K562 (cell line): ENCODE data around the gene TIPARP. TPM values are rescaled to one million over a fixed set of nuclear protein-coding genes. Genes with fewer than 3 reads are reported as not detected.

ENCODE experiments used
- ATAC-seq: fragments of 200-7000 bp; cut with Tn5 transposase; 3 replicates; pipeline ENCODE4 v1.9.1; 2020; ENCODE audit warnings: moderate library complexity
- BruUV-seq: library from RNA; stranded (reverse); fragments of 400-500 nt; replicated peaks from 2 replicates; lab custom pipeline; 2021; lab: Mats Ljungman, UMichigan
- CTCF ChIA-PET: fragments of 300-600 bp; formaldehyde crosslinking; extraction: SDS; loops from one replicate; lab custom pipeline; 2021; ENCODE audit warnings: low intra/inter-chr PET ratio; lab: Yijun Ruan, JAX
- POLR2A ChIA-PET: fragments of 300-600, 350-650 bp; sonication (Branson Sonifier 250); formaldehyde crosslinking; extraction: SDS; loops from one replicate; lab custom pipeline; 2021; ENCODE audit warnings: antibody characterized with exemption, inconsistent platforms; lab: Yijun Ruan, JAX
- DNase-seq, 4 experiments: peaks; one replicate each; pipeline versions ENCODE4 v3.0.0 to v3.0.0-alpha.2; 2011 to 2018; ENCODE audit warnings: low spot score in 3 of 4, mixed read lengths in 3 of 4; ENCODE audit errors: extremely low read depth in 1 of 4
- FAIRE-seq: peaks from 2 replicates; lab custom pipeline; 2011; peaks lifted over from hg19 to GRCh38; lab: Jason Lieb, UNC
- H2AFZ ChIP-seq: 2 replicates; pipeline ENCODE4 v1.6.0; 2011; ENCODE audit warnings: low read depth, low read length, control low read depth, inconsistent platforms
- H3K27ac ChIP-seq: fragments of 200-600 bp; 3 replicates; pipeline ENCODE4 v1.8.0; 2011; ENCODE audit warnings: low read depth, mild to moderate bottlenecking, control low read depth, inconsistent platforms, low read length, moderate library complexity, mixed read lengths; ENCODE audit errors: extremely low read depth
- H3K27me3 ChIP-seq, 2 experiments: fragments of 300-600 bp in 1 of 2; 2 replicates in 1 of 2; 3 replicates in 1 of 2; pipeline versions ENCODE4 v1.6.0 to v1.8.0; 2011; ENCODE audit warnings: inconsistent platforms in 2 of 2, low read length in 2 of 2, mild to moderate bottlenecking in 1 of 2, mixed read lengths in 1 of 2, moderate library complexity in 1 of 2; ENCODE audit not compliant: control insufficient read depth in 2 of 2, insufficient read depth in 2 of 2
- H3K36me3 ChIP-seq: fragments of 300-600 bp; 3 replicates; pipeline ENCODE4 v1.8.0; 2011; ENCODE audit warnings: mild to moderate bottlenecking, low read length, inconsistent platforms; ENCODE audit not compliant: control insufficient read depth, insufficient read depth
- H3K4me1 ChIP-seq, 2 experiments: fragments of 200-600 bp in 1 of 2; replicated peaks in 1 of 2; 2 replicates in 1 of 2; 3 replicates in 1 of 2; pipeline versions ENCODE4 v1.5.1 to v1.8.0; 2011; ENCODE audit warnings: inconsistent platforms in 2 of 2, low read length in 2 of 2, mild to moderate bottlenecking in 1 of 2, mixed read lengths in 1 of 2, moderate library complexity in 1 of 2; ENCODE audit not compliant: control insufficient read depth in 2 of 2, insufficient read depth in 2 of 2
- H3K4me2 ChIP-seq: 2 replicates; pipeline ENCODE4 v1.6.1; 2011; ENCODE audit warnings: low read length, control low read depth, inconsistent platforms, mixed read lengths; ENCODE audit not compliant: insufficient read depth
- H3K4me3 ChIP-seq: fragments of 200-600 bp; sonication (generic), shearing (Covaris generic); 2 replicates; pipeline ENCODE4 v1.5.1; 2016; ENCODE audit warnings: control low read depth, inconsistent platforms
- H3K79me2 ChIP-seq: fragments of 200-600 bp; 3 replicates; pipeline ENCODE4 v1.8.0; 2011; ENCODE audit warnings: low read length, inconsistent platforms; ENCODE audit not compliant: control insufficient read depth, insufficient read depth
- H3K9ac ChIP-seq, 2 experiments: 2 replicates each; pipeline versions ENCODE4 v1.6.0 to v1.6.1; 2011; ENCODE audit warnings: low read depth in 2 of 2, low read length in 2 of 2, control low read depth in 1 of 2, inconsistent platforms in 1 of 2, mild to moderate bottlenecking in 1 of 2, mixed read lengths in 1 of 2; ENCODE audit not compliant: insufficient read depth in 1 of 2
- H3K9me1 ChIP-seq: one replicate; pipeline ENCODE4 v1.6.0; 2011; ENCODE audit warnings: inconsistent platforms, mild to moderate bottlenecking, low read length, moderate library complexity; ENCODE audit not compliant: control insufficient read depth, insufficient read depth
- H3K9me3 ChIP-seq: replicated peaks from 2 replicates; pipeline ENCODE4 v1.5.1; 2011; ENCODE audit warnings: low read depth, low read length, inconsistent platforms; ENCODE audit not compliant: control insufficient read depth, insufficient read depth
- H4K20me1 ChIP-seq: replicated peaks from 2 replicates; pipeline ENCODE4 v1.6.1; 2011; ENCODE audit warnings: low read length, inconsistent platforms, mixed read lengths; ENCODE audit not compliant: control insufficient read depth, insufficient read depth
- ARID1B ChIP-seq: fragments of 450-650 bp; IDR thresholded peaks from 2 replicates; pipeline ENCODE4 v1.6.1; 2016; ENCODE audit warnings: antibody characterized with exemption, mild to moderate bottlenecking, inconsistent platforms
- C11orf30 ChIP-seq: fragments of 450-650 bp; IDR thresholded peaks from 2 replicates; pipeline ENCODE4 v1.6.1; 2016; ENCODE audit warnings: low read depth, mild to moderate bottlenecking
- ELK1 ChIP-seq: sonication (generic); formaldehyde crosslinking; IDR thresholded peaks from 2 replicates; pipeline ENCODE4 v1.8.1; 2022; ENCODE audit warnings: missing genetic modification reagents
- FOXP1 ChIP-seq: sonication (generic); formaldehyde crosslinking; IDR thresholded peaks from 2 replicates; pipeline ENCODE4 v1.8.0; 2022; ENCODE audit warnings: mild to moderate bottlenecking, missing genetic modification reagents
- HMG20A ChIP-seq: fragments of 450-650 bp; formaldehyde crosslinking; conservative IDR thresholded peaks from 2 replicates; pipeline ENCODE4 v1.4.0; 2020; ENCODE audit warnings: mild to moderate bottlenecking, mixed read lengths
- HNRNPUL1 ChIP-seq: fragments of 200-400 bp; formaldehyde crosslinking; IDR thresholded peaks from 2 replicates; pipeline ENCODE4 v1.6.1; 2017; ENCODE audit warnings: low read length
- HOMEZ ChIP-seq: fragments of 250-450 bp; sonication (Bioruptor Pico); IDR thresholded peaks from 2 replicates; pipeline ENCODE4 v1.4.0; 2020; ENCODE audit warnings: mild to moderate bottlenecking, moderate library complexity
- TARDBP ChIP-seq: fragments of 450-650 bp; IDR thresholded peaks from 2 replicates; pipeline ENCODE4 v1.6.1; 2016
- TSHZ1 ChIP-seq: fragments of 250-450 bp; sonication (Bioruptor Pico); IDR thresholded peaks from 2 replicates; pipeline ENCODE4 v1.4.0; 2020; ENCODE audit warnings: mild to moderate bottlenecking, moderate library complexity
- ZNF140 ChIP-seq: fragments of 250-450 bp; sonication (Bioruptor Pico); IDR thresholded peaks from 2 replicates; pipeline ENCODE4 v1.8.0; 2021; ENCODE audit warnings: moderate library complexity, mild to moderate bottlenecking, inconsistent platforms
- ZNF316 ChIP-seq: fragments of 450-650 bp; IDR thresholded peaks from 2 replicates; pipeline ENCODE4 v1.6.1; 2016
- ZNF347 ChIP-seq: fragments of 450-650 bp; formaldehyde crosslinking; IDR thresholded peaks from 2 replicates; pipeline ENCODE4 v1.4.0; 2020; ENCODE audit warnings: low read depth, mild to moderate bottlenecking, moderate library complexity
- in situ Hi-C: fragments of 300-500 bp; cut with MboI; formaldehyde crosslinking; loops from 4 replicates; pipeline ENCODE4 v1.15.0; 2018; ENCODE audit warnings: inconsistent platforms, mixed read lengths
- intact Hi-C: fragments of 100-400 bp; cut with micrococcal nuclease; formaldehyde crosslinking; loops from 2 replicates; pipeline ENCODE4 v1.14.2; 2022
- polyA plus RNA-seq, 8 experiments: library from polyadenylated mRNA; depleted of rRNA in 4 of 8; stranded (reverse) in 5 of 8; unstranded in 3 of 8; fragments of >200 nt; fragmentation: Nextera tagmentation in 2 of 8; fragmentation: Illumina TruSeq in 1 of 8; extraction: Ambion mirVana in 2 of 8; extraction: Trizol in 1 of 8; gene quantifications; 2 replicates each; pipeline versions ENCODE4 v1.2.1 to v1.2.3, GENCODE V29; 2011 to 2014; ENCODE audit warnings: inconsistent platforms in 1 of 8, missing spikeins in 1 of 8
- total RNA-seq, 7 experiments: library from RNA; depleted of rRNA in 6 of 7; stranded (reverse); fragments of >200 nt in 6 of 7; fragmentation: Illumina TruSeq in 2 of 7; extraction: Trizol in 2 of 7; gene quantifications; 2 replicates each; pipeline versions ENCODE4 v1.2.1 to v1.2.3, GENCODE V29; 2011 to 2021; ENCODE audit warnings: low replicate concordance in 1 of 7

TIPARP gene
- total and polyA plus RNA-seq, 9 of the 15 experiments (the other 6 are each of a cell fraction or from before 2014, with no cell fraction given), result 2.4 to 29.4 (median 15.1) TPM

- no peak for TF ChIP-seq HOMEZ (CRISPR knock-in tag)
- TF ChIP-seq ZNF140 (CRISPR knock-in tag), result no peak
- no peak for TF ChIP-seq ZNF347
- peak; percentile 49 for TF ChIP-seq ARID1B
- no peak for TF ChIP-seq HNRNPUL1
These were observed 30.5 kb upstream of the TIPARP start (continued) for GRCh38 chr3:156643729-156644389.

GRCh38 chr3:156644958-156645357 is 29.4 kb upstream of the TIPARP start:
- intact Hi-C loops (loop anchor here (2.0 kb wide), 1 partner anchor 38 kb away; no protein-coding TSS in a partner anchor), in situ Hi-C loops (no loop called here)
- TF ChIP-seq ELK1, result no peak
- TF ChIP-seq TARDBP, result no peak
- TF ChIP-seq ZNF316, result peak; percentile 73; the same call in 1 of the 2 replicates
- TF ChIP-seq FOXP1 (CRISPR knock-in tag), result no peak
- no peak for TF ChIP-seq TSHZ1
- no peak for TF ChIP-seq HMG20A
- peak; percentile 56 for TF ChIP-seq C11orf30
- H3K4me2 ChIP-seq, result no peak overlapping the region
- FAIRE-seq (no peak), DNase-seq (no peak), ATAC-seq (no peak)
- no peaks in the 10 kb centered on the region for H3K36me3 ChIP-seq
- ChIA-PET POLR2A (interaction anchor here (1.1 to 1.2 kb wide), 2 partner anchors 10 to 116 kb away, joined by 5 read pairs; no protein-coding TSS in a partner anchor), CTCF (no interaction called here)
- H3K27me3 ChIP-seq, result no peaks in the 10 kb centered on the region
- H4K20me1 ChIP-seq, result no peaks in the 10 kb centered on the region
- no peak overlapping the region for H3K9ac ChIP-seq
- H3K9me1 ChIP-seq, result no peaks in the 10 kb centered on the region
- no peaks in the 10 kb centered on the region for H3K9me3 ChIP-seq
- no peaks in the 10 kb centered on the region for H3K79me2 ChIP-seq
- peaks cover 10 to 17% of the 10 kb centered on the region in 2 experiments; a peak in 4 of 5 replicates for H3K4me1 ChIP-seq
- BruUV-seq, result no TSS peak
- H2AFZ ChIP-seq, result peak overlapping the region; percentile 35; the same call in 1 of the 2 replicates
- no peak overlapping the region for H3K27ac ChIP-seq
- H3K4me3 ChIP-seq, result no peak overlapping the region
